HG03097 (cell line): ENCODE results near the gene DLX2.
"Not testable (repeated sequence)": the region's sequence is repeated elsewhere in the genome, so short reads cannot be mapped to it uniquely, and the experiment has no call there.

ENCODE experiments used
- ATAC-seq: cut with Tn5 transposase; IDR thresholded peaks from one replicate; pipeline ENCODE4 v1.9.1; 2021; ENCODE audit not compliant: unreplicated experiment, low FRiP score

Gene DLX2

GRCh38 chr2:172084645-172085459 is 17.8 kb downstream of the DLX2 start:
- peak; percentile 71 for ATAC-seq

GRCh38 chr2:172084395-172084644 is 18.4 kb downstream of the DLX2 start:
- ATAC-seq: no peak

- no peak for ATAC-seq
Measured at GRCh38 chr2:172083628-172084394, 18.9 kb downstream of the DLX2 start.

- ATAC-seq: no peak
Measured at GRCh38 chr2:172082944-172083627, 19.6 kb downstream of the DLX2 start.

- no peak for ATAC-seq
Measured at GRCh38 chr2:172082105-172082943, 20.4 kb downstream of the DLX2 start.

- no peak for ATAC-seq
Measured at GRCh38 chr2:172081221-172082022, 21.3 kb downstream of the DLX2 start.

- ATAC-seq: no peak
Measured at GRCh38 chr2:172080641-172081220, 22.0 kb downstream of the DLX2 start.

- ATAC-seq: no peak
Measured at GRCh38 chr2:172079838-172080640, 22.7 kb downstream of the DLX2 start.

GRCh38 chr2:172079416-172079815 is 23.3 kb downstream of the DLX2 start:
- ATAC-seq: no peak

GRCh38 chr2:172074254-172074653 is 28.4 kb downstream of the DLX2 start:
- ATAC-seq: no peak

- no peak for ATAC-seq
Measured at GRCh38 chr2:172073518-172073917, 29.2 kb downstream of the DLX2 start.

- no peak for ATAC-seq
Measured at GRCh38 chr2:172072706-172073105, 30.0 kb downstream of the DLX2 start.

GRCh38 chr2:172072303-172072702 is 30.4 kb downstream of the DLX2 start:
- ATAC-seq: no peak

- ATAC-seq: no peak
Measured at GRCh38 chr2:172070936-172071335, 31.8 kb downstream of the DLX2 start.

GRCh38 chr2:172067905-172068304 is 34.8 kb downstream of the DLX2 start:
- ATAC-seq: not testable (repeated sequence)

- no peak for ATAC-seq
Measured at GRCh38 chr2:172066394-172066886, 36.3 kb downstream of the DLX2 start.

- no peak for ATAC-seq
Measured at GRCh38 chr2:172065111-172065510, 37.6 kb downstream of the DLX2 start.

- no peak for ATAC-seq
Measured at GRCh38 chr2:172063446-172063845, 39.3 kb downstream of the DLX2 start.
